Keratinocyte (primary cell): ENCODE data around the gene MINK1. TPM values are rescaled to one million over a fixed set of nuclear protein-coding genes. Genes with fewer than 3 reads are reported as not detected.

Experiments used
- DNase-seq: peaks from one replicate; pipeline ENCODE4 v3.0.0-alpha.2; 2011; ENCODE audit warnings: low read depth, missing footprints, low spot score
- FAIRE-seq: peaks from 2 replicates; lab custom pipeline; 2011; peaks lifted over from hg19 to GRCh38; lab: Jason Lieb, UNC
- H2AFZ ChIP-seq: 2 replicates; pipeline ENCODE4 v1.6.0; 2012; ENCODE audit warnings: low read length, control low read depth, inconsistent platforms; ENCODE audit not compliant: control insufficient read depth
- H3K27ac ChIP-seq: 2 replicates; pipeline ENCODE4 v1.5.1; 2011; ENCODE audit warnings: low read length; ENCODE audit not compliant: control insufficient read depth, insufficient read depth
- H3K27me3 ChIP-seq: 3 replicates; pipeline ENCODE4 v1.6.0; 2011; ENCODE audit warnings: low read length; ENCODE audit not compliant: control insufficient read depth, insufficient read depth; ENCODE audit errors: extremely low read depth
- H3K36me3 ChIP-seq, 2 experiments: 2 replicates in 1 of 2; 3 replicates in 1 of 2; pipeline ENCODE4 v1.5.1; 2011; ENCODE audit warnings: low read length in 2 of 2, mild to moderate bottlenecking in 1 of 2; ENCODE audit not compliant: control insufficient read depth in 2 of 2, insufficient read depth in 2 of 2; ENCODE audit errors: extremely low read depth in 1 of 2
- H3K4me1 ChIP-seq: 3 replicates; pipeline ENCODE4 v1.5.1; 2011; ENCODE audit warnings: low read length; ENCODE audit not compliant: control insufficient read depth, insufficient read depth; ENCODE audit errors: extremely low read depth
- H3K4me2 ChIP-seq: 3 replicates; pipeline ENCODE4 v1.6.0; 2011; ENCODE audit warnings: low read depth, low read length; ENCODE audit not compliant: control insufficient read depth, insufficient read depth; ENCODE audit errors: extremely low read depth
- H3K4me3 ChIP-seq, 3 experiments: fragments of 200-600 bp in 1 of 3; sonication (generic) in 1 of 3; 2 replicates in 2 of 3; 3 replicates in 1 of 3; pipeline ENCODE4 v1.5.1; 2011 to 2016; ENCODE audit warnings: low read length in 3 of 3, mild to moderate bottlenecking in 3 of 3, control low read depth in 2 of 3, inconsistent platforms in 1 of 3, low read depth in 1 of 3, mixed read lengths in 1 of 3, mixed run types in 1 of 3, moderate library complexity in 1 of 3; ENCODE audit not compliant: control insufficient read depth in 2 of 3, insufficient read depth in 2 of 3; ENCODE audit errors: extremely low read depth in 1 of 3
- H3K79me2 ChIP-seq: 2 replicates; pipeline ENCODE4 v1.6.0; 2012; ENCODE audit warnings: low read length; ENCODE audit not compliant: control insufficient read depth, insufficient read depth
- H3K9ac ChIP-seq: 3 replicates; pipeline ENCODE4 v1.6.0; 2011; ENCODE audit warnings: low read length; ENCODE audit not compliant: control insufficient read depth, insufficient read depth; ENCODE audit errors: extremely low read depth
- H3K9me1 ChIP-seq: 3 replicates; pipeline ENCODE4 v1.6.0; 2011; ENCODE audit warnings: low read length; ENCODE audit not compliant: control insufficient read depth, insufficient read depth; ENCODE audit errors: extremely low read depth
- H3K9me3 ChIP-seq: 2 replicates; pipeline ENCODE4 v1.5.1; 2012; ENCODE audit warnings: low read depth, low read length; ENCODE audit not compliant: control insufficient read depth
- H4K20me1 ChIP-seq: 3 replicates; pipeline ENCODE4 v1.6.0; 2011; ENCODE audit warnings: low read length; ENCODE audit not compliant: control insufficient read depth, insufficient read depth; ENCODE audit errors: extremely low read depth
- CTCF ChIP-seq, 3 experiments: IDR thresholded peaks in 1 of 3; conservative IDR thresholded peaks in 1 of 3; optimal IDR thresholded peaks in 1 of 3; 2 replicates in 2 of 3; 3 replicates in 1 of 3; pipeline versions ENCODE3 to v1.5.1; 2011; ENCODE audit warnings: low read length in 3 of 3, mild to moderate bottlenecking in 3 of 3, moderate library complexity in 2 of 3, control low read depth in 1 of 3, inconsistent platforms in 1 of 3; ENCODE audit not compliant: insufficient read depth in 2 of 3; ENCODE audit errors: extremely low read depth in 1 of 3
- EZH2 ChIP-seq: IDR thresholded peaks from one replicate; pipeline ENCODE4 v1.6.1; 2012; ENCODE audit warnings: inconsistent platforms, mild to moderate bottlenecking, low read length, moderate library complexity
- dilution Hi-C: fragments of 300-500 bp; cut with MboI; formaldehyde crosslinking; loops from one replicate; pipeline ENCODE4 v1.7.0; 2020; ENCODE audit warnings: low sequenced_read_pairs; ENCODE audit not compliant: extremely low pct_ligation_motif_present
- polyA plus RNA-seq, 5 experiments: library from polyadenylated mRNA; depleted of rRNA in 3 of 5; stranded (reverse) in 3 of 5; stranded (forward) in 1 of 5; unstranded in 1 of 5; fragments of >200 nt; gene quantifications; 1 replicate in 1 of 5; 2 replicates in 3 of 5; 3 replicates in 1 of 5; pipeline versions ENCODE4 v1.2.1 to v1.2.3, GENCODE V29; 2011 to 2012; ENCODE audit warnings: missing spikeins in 2 of 5, low read depth in 1 of 5, low replicate concordance in 1 of 5

Gene MINK1
- polyA plus RNA-seq, 1 donor (not counting 4 experiments of a cell fraction or from before 2014, with no cell fraction given): 82.8 TPM

- Histone ChIP-seq H3K4me1 (peaks cover 45% of the 10 kb centered on the region), H3K9me3 (no peaks in the 10 kb centered on the region), H3K27me3 (no peaks in the 10 kb centered on the region), H3K27ac (no peak overlapping the region), H3K79me2 (peaks cover 74% of the 10 kb centered on the region), H3K9ac (no peak overlapping the region), H3K36me3 (peaks cover 33 to 38% of the 10 kb centered on the region in 2 experiments), H2AFZ (no peak overlapping the region), H3K4me2 (no peak overlapping the region), H3K4me3 (no peak overlapping the region), H3K9me1 (no peaks in the 10 kb centered on the region), H4K20me1 (peaks cover 15% of the 10 kb centered on the region)
- dilution Hi-C loops: loop anchor here (10.0 kb wide), 1 partner anchor 62 kb away; no protein-coding TSS in a partner anchor
- TF ChIP-seq EZH2: no peak
- TF ChIP-seq CTCF (optimal IDR thresholded peaks at IDR 0.05 in 1 of 3, IDR thresholded peaks at IDR 0.05 in 1 of 3, conservative IDR thresholded peaks at IDR 0.05 in 1 of 3; ENCODE audit: extremely low read depth in 1 of 3, insufficient read depth in 2 of 3, low read length in 3 of 3): no peak
- no peak for FAIRE-seq
- no peak for DNase-seq
Observed at GRCh38 chr17:4942760-4943508, 109.8 kb downstream of the MINK1 start.

- FAIRE-seq (peak; percentile 56), DNase-seq (no peak)
- Histone ChIP-seq H3K79me2 (peaks cover 65% of the 10 kb centered on the region), H3K4me1 (peaks cover 39% of the 10 kb centered on the region), H3K4me3 (peak overlapping the region in 2 of 3 experiments; percentile 25 to 97), H3K4me2 (peak overlapping the region; percentile 100), H4K20me1 (peaks cover 15% of the 10 kb centered on the region), H3K27ac (peak overlapping the region; percentile 91), H2AFZ (no peak overlapping the region), H3K36me3 (peaks cover 27 to 34% of the 10 kb centered on the region in 2 experiments), H3K9me1 (no peaks in the 10 kb centered on the region), H3K9ac (peak overlapping the region; percentile 94), H3K27me3 (no peaks in the 10 kb centered on the region), H3K9me3 (no peaks in the 10 kb centered on the region)
- dilution Hi-C loops: loop anchor here (10.0 kb wide), 1 partner anchor 61 kb away; no protein-coding TSS in a partner anchor
- TF ChIP-seq CTCF (optimal IDR thresholded peaks at IDR 0.05 in 1 of 3, IDR thresholded peaks at IDR 0.05 in 1 of 3, conservative IDR thresholded peaks at IDR 0.05 in 1 of 3; ENCODE audit: extremely low read depth in 1 of 3, insufficient read depth in 2 of 3, low read length in 3 of 3): no peak
- no peak for TF ChIP-seq EZH2
Observed at GRCh38 chr17:4944163-4944553, 111.0 kb downstream of the MINK1 start.
